WTC11 (cell line): ENCODE measurements around the gene FASTKD3.

Source experiments
- ATF1 ChIP-seq: sonication (generic); formaldehyde crosslinking; IDR thresholded peaks from 2 replicates; pipeline ENCODE4 v1.8.1; 2023; ENCODE audit warnings: mild to moderate bottlenecking, moderate library complexity, missing genetic modification reagents
- CTCF ChIP-seq: fragments of 200-600 bp; IDR thresholded peaks from 2 replicates; pipeline ENCODE4 v1.8.0; 2022; ENCODE audit warnings: antibody characterized with exemption
- ELF4 ChIP-seq: sonication (generic); formaldehyde crosslinking; IDR thresholded peaks from 2 replicates; pipeline ENCODE4 v1.8.1; 2022; ENCODE audit warnings: low read depth, mild to moderate bottlenecking, moderate library complexity, missing genetic modification reagents
- FOXJ3 ChIP-seq: sonication (generic); formaldehyde crosslinking; IDR thresholded peaks from 2 replicates; pipeline ENCODE4 v1.9.0; 2021; ENCODE audit warnings: missing genetic modification reagents, mild to moderate bottlenecking, borderline replicate concordance
- GABPB1 ChIP-seq: sonication (generic); formaldehyde crosslinking; IDR thresholded peaks from 2 replicates; pipeline ENCODE4 v1.8.1; 2023; ENCODE audit warnings: mild to moderate bottlenecking, missing genetic modification reagents
- MAX ChIP-seq: sonication (generic); formaldehyde crosslinking; IDR thresholded peaks from 2 replicates; pipeline ENCODE4 v1.8.0; 2022; ENCODE audit warnings: mild to moderate bottlenecking, missing genetic modification reagents
- NFYB ChIP-seq: sonication (generic); formaldehyde crosslinking; conservative IDR thresholded peaks from 2 replicates; pipeline ENCODE4 v1.8.0; 2022; ENCODE audit warnings: low read depth, missing genetic modification reagents
- NR2C2 ChIP-seq: sonication (generic); formaldehyde crosslinking; IDR thresholded peaks from 2 replicates; pipeline ENCODE4 v1.8.0; 2022; ENCODE audit warnings: mild to moderate bottlenecking, missing genetic modification reagents
- NR3C1 ChIP-seq: sonication (generic); formaldehyde crosslinking; conservative IDR thresholded peaks from 2 replicates; pipeline ENCODE4 v1.8.1; 2023; ENCODE audit warnings: low read depth, mild to moderate bottlenecking, missing genetic modification reagents
- ZMAT4 ChIP-seq: fragments of 250-450 bp; sonication (Bioruptor Pico); IDR thresholded peaks from 2 replicates; pipeline ENCODE4 v1.9.0; 2021; ENCODE audit warnings: mild to moderate bottlenecking
- ZNF138 ChIP-seq: sonication (generic); formaldehyde crosslinking; conservative IDR thresholded peaks from 2 replicates; pipeline ENCODE4 v1.8.1; 2022; ENCODE audit warnings: mild to moderate bottlenecking, moderate library complexity, missing genetic modification reagents
- ZNF232 ChIP-seq: sonication (generic); formaldehyde crosslinking; IDR thresholded peaks from 2 replicates; pipeline ENCODE4 v1.8.0; 2022; ENCODE audit warnings: mild to moderate bottlenecking, missing genetic modification reagents
- TF ChIP-seq, protein P1 (sequence below): sonication (generic); formaldehyde crosslinking; IDR thresholded peaks from 2 replicates; pipeline ENCODE4 v1.8.0; 2022; ENCODE audit warnings: mild to moderate bottlenecking, missing genetic modification reagents
- TF ChIP-seq, protein P2 (sequence below): sonication (generic); formaldehyde crosslinking; IDR thresholded peaks from 2 replicates; pipeline ENCODE4 v1.8.1; 2023; ENCODE audit warnings: mild to moderate bottlenecking, missing genetic modification reagents, moderate library complexity

- TF ChIP-seq, protein P1, sequence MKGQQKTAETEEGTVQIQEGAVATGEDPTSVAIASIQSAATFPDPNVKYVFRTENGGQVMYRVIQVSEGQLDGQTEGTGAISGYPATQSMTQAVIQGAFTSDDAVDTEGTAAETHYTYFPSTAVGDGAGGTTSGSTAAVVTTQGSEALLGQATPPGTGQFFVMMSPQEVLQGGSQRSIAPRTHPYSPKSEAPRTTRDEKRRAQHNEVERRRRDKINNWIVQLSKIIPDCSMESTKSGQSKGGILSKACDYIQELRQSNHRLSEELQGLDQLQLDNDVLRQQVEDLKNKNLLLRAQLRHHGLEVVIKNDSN: no peak
- TF ChIP-seq ZMAT4 (CRISPR knock-in tag) (no peak), NR2C2 (CRISPR knock-in tag) (no peak), CTCF (no peak), FOXJ3 (CRISPR knock-in tag) (no peak), ZNF138 (no peak), ZNF232 (CRISPR knock-in tag) (no peak), ELF4 (CRISPR knock-in tag) (no peak), ATF1 (CRISPR knock-in tag) (no peak), NFYB (CRISPR knock-in tag) (no peak), GABPB1 (CRISPR knock-in tag) (no peak), MAX (CRISPR knock-in tag) (no peak), NR3C1 (CRISPR knock-in tag) (no peak)
- TF ChIP-seq, protein P2, sequence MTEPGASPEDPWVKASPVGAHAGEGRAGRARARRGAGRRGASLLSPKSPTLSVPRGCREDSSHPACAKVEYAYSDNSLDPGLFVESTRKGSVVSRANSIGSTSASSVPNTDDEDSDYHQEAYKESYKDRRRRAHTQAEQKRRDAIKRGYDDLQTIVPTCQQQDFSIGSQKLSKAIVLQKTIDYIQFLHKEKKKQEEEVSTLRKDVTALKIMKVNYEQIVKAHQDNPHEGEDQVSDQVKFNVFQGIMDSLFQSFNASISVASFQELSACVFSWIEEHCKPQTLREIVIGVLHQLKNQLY: no peak
These were observed 33.4 kb upstream of the FASTKD3 start for GRCh38 chr5:7902201-7902600.
